Measurements from ENCODE around the gene HECTD4. TPM values are rescaled to one million over a fixed set of nuclear protein-coding genes. Genes with fewer than 3 reads are reported as not detected.

HECTD4 gene
- total RNA-seq, 1 experiment from 2014 or later: 24.6 TPM

GRCh38 chr12:112196196-112196875 is 185.9 kb downstream of the HECTD4 start:
- no peaks in the 10 kb centered on the region for H3F3A ChIP-seq (ENCODE audit: low read length, unreplicated experiment)
- no peaks in the 10 kb centered on the region for H3K4me1 ChIP-seq (ENCODE audit: insufficient read depth, low read length)
- no peak overlapping the region for H2AFZ ChIP-seq (ENCODE audit: low read length)
- no peak for TF ChIP-seq EZH2 (IDR thresholded peaks at IDR 0.05; ENCODE audit: low read length, unreplicated experiment)
- no peak for TF ChIP-seq CTCF (conservative IDR thresholded peaks at IDR 0.05; ENCODE audit: low read depth, low read length)
- no peaks in the 10 kb centered on the region for H3K79me2 ChIP-seq (ENCODE audit: low read length)
- H3K9ac ChIP-seq (ENCODE audit: low read length): no peak overlapping the region
- no peak overlapping the region for H3K4me3 ChIP-seq (ENCODE audit: low read length)
- POLR2A ChIA-PET (ENCODE audit: unreplicated experiment): no interaction called here
- H3K9me2 ChIP-seq (replicated peaks; ENCODE audit: low read length): no peaks in the 10 kb centered on the region
- no peak overlapping the region for H3K4me2 ChIP-seq (ENCODE audit: low read length)
- no peaks in the 10 kb centered on the region for H3K9me3 ChIP-seq (ENCODE audit: low read length)
- DNase-seq (no peak), ATAC-seq (no peak)
- no peaks in the 10 kb centered on the region for H3K27me3 ChIP-seq (ENCODE audit: low read length)
- CTCF ChIA-PET: no interaction called here
- no TSS peak for BruUV-seq (replicated peaks)
- no peak overlapping the region for H3K27ac ChIP-seq (ENCODE audit: low read length)
- intact Hi-C loops (cut with micrococcal nuclease): loop anchor here (5.0 kb wide), 1 partner anchor 216 kb away; no protein-coding TSS in a partner anchor
- H4K20me1 ChIP-seq (ENCODE audit: low read length): no peaks in the 10 kb centered on the region
- H3K36me3 ChIP-seq (ENCODE audit: low read depth, low read length): peaks cover 10% of the 10 kb centered on the region; the same call in 1 of the 2 replicates

GRCh38 chr12:112194601-112195247 is 187.5 kb downstream of the HECTD4 start:
- Histone ChIP-seq H2AFZ (ENCODE audit: low read length) (no peak overlapping the region), H3K36me3 (ENCODE audit: low read depth, low read length) (peaks cover 9% of the 10 kb centered on the region; the same call in 1 of the 2 replicates), H3K9me3 (ENCODE audit: low read length) (no peaks in the 10 kb centered on the region), H3K4me3 (ENCODE audit: low read length) (no peak overlapping the region), H3K4me1 (ENCODE audit: insufficient read depth, low read length) (no peaks in the 10 kb centered on the region), H3K79me2 (ENCODE audit: low read length) (no peaks in the 10 kb centered on the region), H3K4me2 (ENCODE audit: low read length) (no peak overlapping the region), H3K27ac (ENCODE audit: low read length) (no peak overlapping the region), H4K20me1 (ENCODE audit: low read length) (no peaks in the 10 kb centered on the region), H3K9ac (ENCODE audit: low read length) (no peak overlapping the region), H3F3A (ENCODE audit: low read length, unreplicated experiment) (no peaks in the 10 kb centered on the region), H3K27me3 (ENCODE audit: low read length) (no peaks in the 10 kb centered on the region), H3K9me2 (replicated peaks; ENCODE audit: low read length) (no peaks in the 10 kb centered on the region)
- ATAC-seq (no peak), DNase-seq (no peak)
- ChIA-PET POLR2A (ENCODE audit: unreplicated experiment) (no interaction called here), CTCF (no interaction called here)
- intact Hi-C loops (cut with micrococcal nuclease): loop anchor here (5.0 kb wide), 1 partner anchor 218 kb away; no protein-coding TSS in a partner anchor
- no TSS peak for BruUV-seq (replicated peaks)
- TF ChIP-seq EZH2 (IDR thresholded peaks at IDR 0.05; ENCODE audit: low read length, unreplicated experiment) (no peak), EZH2phosphoT487 (IDR thresholded peaks at IDR 0.05; ENCODE audit: borderline replicate concordance, low read length) (no peak), CTCF (conservative IDR thresholded peaks at IDR 0.05; ENCODE audit: low read depth, low read length) (no peak)

DNA sequence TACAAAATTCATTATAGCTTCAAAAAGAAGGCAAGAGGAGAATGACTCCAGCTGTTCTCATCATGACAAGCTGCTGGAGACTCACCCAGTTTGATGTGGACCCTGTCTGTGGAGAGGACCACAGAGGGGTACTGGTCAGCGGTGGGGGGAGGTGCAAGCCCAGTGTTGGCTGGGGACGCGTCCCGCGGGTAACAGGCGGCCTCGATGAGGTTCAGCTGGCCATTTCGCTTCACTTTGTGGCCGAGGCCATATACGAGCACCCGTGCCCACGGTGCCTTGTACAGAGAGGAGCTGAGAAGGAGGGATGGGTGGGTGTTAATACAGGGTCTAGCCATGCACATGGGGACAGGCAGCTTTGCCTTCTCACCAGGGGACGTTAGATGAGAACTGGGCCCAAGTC is 189.8 kb downstream of the HECTD4 start:
- ATAC-seq (no peak), DNase-seq (no peak)
- POLR2A ChIA-PET (ENCODE audit: unreplicated experiment): no interaction called here
- Histone ChIP-seq H4K20me1 (ENCODE audit: low read length) (no peaks in the 10 kb centered on the region), H3K9ac (ENCODE audit: low read length) (no peak overlapping the region), H3K36me3 (ENCODE audit: low read depth, low read length) (peaks cover 7% of the 10 kb centered on the region; the same call in 1 of the 2 replicates), H3F3A (ENCODE audit: low read length, unreplicated experiment) (no peaks in the 10 kb centered on the region), H3K9me3 (ENCODE audit: low read length) (no peaks in the 10 kb centered on the region), H3K4me3 (ENCODE audit: low read length) (no peak overlapping the region), H3K4me2 (ENCODE audit: low read length) (no peak overlapping the region), H3K27me3 (ENCODE audit: low read length) (no peaks in the 10 kb centered on the region), H2AFZ (ENCODE audit: low read length) (no peak overlapping the region), H3K4me1 (ENCODE audit: insufficient read depth, low read length) (no peaks in the 10 kb centered on the region), H3K79me2 (ENCODE audit: low read length) (no peaks in the 10 kb centered on the region), H3K27ac (ENCODE audit: low read length) (no peak overlapping the region), H3K9me2 (replicated peaks; ENCODE audit: low read length) (no peaks in the 10 kb centered on the region)
- intact Hi-C loops (cut with micrococcal nuclease): no loop called here
- BruUV-seq (replicated peaks): no TSS peak
- CTCF ChIA-PET: no interaction called here
- no peak for TF ChIP-seq CTCF (conservative IDR thresholded peaks at IDR 0.05; ENCODE audit: low read depth, low read length)
- TF ChIP-seq EZH2 (IDR thresholded peaks at IDR 0.05; ENCODE audit: low read length, unreplicated experiment): no peak
- no peak for TF ChIP-seq EZH2phosphoT487 (IDR thresholded peaks at IDR 0.05; ENCODE audit: borderline replicate concordance, low read length)

All from PC-3 (cell line).